OCI-LY7 (cell line): ENCODE measurements around the gene MYO1C. TPM values are rescaled to one million over a fixed set of nuclear protein-coding genes. Genes with fewer than 3 reads are reported as not detected.

ENCODE experiments used
- BruUV-seq: library from RNA; stranded (reverse); fragments of 400-500 nt; replicated peaks from 2 replicates; lab custom pipeline; 2021; lab: Mats Ljungman, UMichigan
- CTCF ChIA-PET: fragments of 300-600 bp; sonication (Branson Sonifier 250); formaldehyde crosslinking; loops from one replicate; lab custom pipeline; 2022; ENCODE audit warnings: antibody characterized with exemption; ENCODE audit not compliant: unreplicated experiment; lab: Charles Lee
- POLR2A ChIA-PET: fragments of 300-600 bp; sonication (Branson Sonifier 250); formaldehyde crosslinking; loops from one replicate; lab custom pipeline; 2022; ENCODE audit warnings: antibody characterized with exemption; lab: Charles Lee
- DNase-seq: peaks from one replicate; pipeline ENCODE4 v3.0.0-alpha.2; 2015; ENCODE audit warnings: low spot score
- H2AFZ ChIP-seq: fragments of 200-600 bp; sonication (generic), shearing (Covaris generic); 2 replicates; pipeline ENCODE4 v1.6.1; 2014; ENCODE audit warnings: mild to moderate bottlenecking, antibody characterized with exemption, low read length, moderate library complexity
- H3K27ac ChIP-seq: fragments of 200-600 bp; sonication (generic); 2 replicates; pipeline ENCODE4 v1.5.1; 2014; ENCODE audit warnings: mixed run types, low read depth, mild to moderate bottlenecking, moderate library complexity, low read length, inconsistent platforms; ENCODE audit not compliant: poor library complexity, severe bottlenecking
- H3K36me3 ChIP-seq: fragments of 200-600 bp; sonication (generic); 2 replicates; pipeline ENCODE4 v1.6.1; 2014; ENCODE audit warnings: mild to moderate bottlenecking, antibody characterized with exemption, low read length, moderate library complexity, mixed read lengths; ENCODE audit not compliant: insufficient read depth
- H3K4me1 ChIP-seq: fragments of 200-600 bp; sonication (generic); 2 replicates; pipeline ENCODE4 v1.5.1; 2014; ENCODE audit warnings: mild to moderate bottlenecking, low read length; ENCODE audit not compliant: insufficient read depth, poor library complexity, severe bottlenecking
- H3K4me2 ChIP-seq: fragments of 200-600 bp; sonication (generic); 2 replicates; pipeline ENCODE4 v1.6.1; 2014; ENCODE audit warnings: mild to moderate bottlenecking, low read length
- H3K4me3 ChIP-seq: fragments of 200-600 bp; sonication (generic); 2 replicates; pipeline ENCODE4 v1.5.1; 2014; ENCODE audit warnings: mild to moderate bottlenecking, low read depth, low read length; ENCODE audit not compliant: poor library complexity, severe bottlenecking
- H3K79me2 ChIP-seq: fragments of 200-600 bp; sonication (generic); 2 replicates; pipeline ENCODE4 v1.6.1; 2016; ENCODE audit warnings: low read depth, mild to moderate bottlenecking, low read length, moderate library complexity, mixed read lengths; ENCODE audit not compliant: insufficient read depth
- H3K9me2 ChIP-seq: fragments of 200-600 bp; sonication (generic); 2 replicates; pipeline ENCODE4 v1.6.1; 2016; ENCODE audit warnings: mild to moderate bottlenecking, low read length, mixed read lengths; ENCODE audit not compliant: insufficient read depth
- H3K9me3 ChIP-seq: fragments of 200-600 bp; sonication (generic); 2 replicates; pipeline ENCODE4 v1.6.1; 2014; ENCODE audit warnings: mild to moderate bottlenecking, mixed run types, low read length, mixed read lengths
- H4K20me1 ChIP-seq: fragments of 200-600 bp; sonication (generic); 2 replicates; pipeline ENCODE4 v1.6.1; 2014; ENCODE audit warnings: mild to moderate bottlenecking, antibody characterized with exemption, low read length, moderate library complexity, mixed read lengths; ENCODE audit not compliant: insufficient read depth
- EZH2phosphoT487 ChIP-seq: fragments of 200-600 bp; sonication (generic); IDR thresholded peaks from 2 replicates; pipeline ENCODE4 v1.6.1; 2018; ENCODE audit warnings: low read depth, borderline replicate concordance, mild to moderate bottlenecking, mixed run types, antibody characterized with exemption, low read length, moderate library complexity, mixed read lengths
- intact Hi-C: fragments of 100-400 bp; cut with micrococcal nuclease; formaldehyde crosslinking; loops from one replicate; pipeline ENCODE4 v1.10.0; 2022; ENCODE audit not compliant: unreplicated experiment
- total RNA-seq, 2 experiments: library from RNA; depleted of rRNA in 1 of 2; stranded (reverse); fragments of >200 nt in 1 of 2; shearing (Covaris generic) in 1 of 2; gene quantifications; 2 replicates each; pipeline ENCODE4 v1.2.3, GENCODE V29; 2014 to 2022
- TF ChIP-seq, protein P1 (sequence below): fragments of 200-600 bp; sonication (generic); conservative IDR thresholded peaks from 2 replicates; pipeline ENCODE4 v1.5.1; 2014; ENCODE audit warnings: mild to moderate bottlenecking, antibody characterized with exemption, low read length, moderate library complexity, mixed read lengths

Gene MYO1C
- total RNA-seq, 2 experiments from 2014 or later = 17.2 to 74.4 TPM

DNA sequence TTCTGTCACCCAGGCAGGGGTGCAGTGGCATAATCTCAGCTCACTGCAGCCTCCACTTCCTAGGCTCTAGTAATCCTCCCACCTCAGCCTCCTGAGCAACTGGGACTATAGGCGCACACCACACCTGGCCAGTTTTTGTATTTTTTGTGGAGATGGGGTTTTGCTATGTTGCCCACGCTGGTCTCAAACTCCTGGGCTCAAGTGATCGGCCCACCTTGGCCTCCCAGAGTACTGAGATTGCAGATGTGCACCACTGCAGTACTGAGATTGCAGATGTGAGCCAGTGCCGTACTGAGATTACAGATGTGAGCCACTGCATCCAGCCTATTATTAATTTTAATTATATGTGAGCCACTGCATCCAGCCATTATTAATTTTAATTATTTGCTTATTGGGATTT, 50.3 kb downstream of the MYO1C start:
- DNase-seq = no peak
- Histone ChIP-seq H3K36me3 (peaks cover 59% of the 10 kb centered on the region), H4K20me1 (no peaks in the 10 kb centered on the region), H3K9me3 (no peaks in the 10 kb centered on the region), H3K4me3 (no peak overlapping the region), H3K27ac (no peak overlapping the region), H3K4me2 (no peak overlapping the region), H2AFZ (no peak overlapping the region), H3K4me1 (no peaks in the 10 kb centered on the region), H3K79me2 (peaks cover 69% of the 10 kb centered on the region), H3K9me2 (no peaks in the 10 kb centered on the region)
- TF ChIP-seq, protein P1, sequence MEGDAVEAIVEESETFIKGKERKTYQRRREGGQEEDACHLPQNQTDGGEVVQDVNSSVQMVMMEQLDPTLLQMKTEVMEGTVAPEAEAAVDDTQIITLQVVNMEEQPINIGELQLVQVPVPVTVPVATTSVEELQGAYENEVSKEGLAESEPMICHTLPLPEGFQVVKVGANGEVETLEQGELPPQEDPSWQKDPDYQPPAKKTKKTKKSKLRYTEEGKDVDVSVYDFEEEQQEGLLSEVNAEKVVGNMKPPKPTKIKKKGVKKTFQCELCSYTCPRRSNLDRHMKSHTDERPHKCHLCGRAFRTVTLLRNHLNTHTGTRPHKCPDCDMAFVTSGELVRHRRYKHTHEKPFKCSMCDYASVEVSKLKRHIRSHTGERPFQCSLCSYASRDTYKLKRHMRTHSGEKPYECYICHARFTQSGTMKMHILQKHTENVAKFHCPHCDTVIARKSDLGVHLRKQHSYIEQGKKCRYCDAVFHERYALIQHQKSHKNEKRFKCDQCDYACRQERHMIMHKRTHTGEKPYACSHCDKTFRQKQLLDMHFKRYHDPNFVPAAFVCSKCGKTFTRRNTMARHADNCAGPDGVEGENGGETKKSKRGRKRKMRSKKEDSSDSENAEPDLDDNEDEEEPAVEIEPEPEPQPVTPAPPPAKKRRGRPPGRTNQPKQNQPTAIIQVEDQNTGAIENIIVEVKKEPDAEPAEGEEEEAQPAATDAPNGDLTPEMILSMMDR = no peak
- no peak for TF ChIP-seq EZH2phosphoT487
- BruUV-seq = no TSS peak
- POLR2A ChIA-PET = interaction anchor here (1.0 kb wide), 1 partner anchor 28 kb away, joined by 4 read pairs; no protein-coding TSS in a partner anchor
- CTCF ChIA-PET = no interaction called here
- intact Hi-C loops = no loop called here

DNA sequence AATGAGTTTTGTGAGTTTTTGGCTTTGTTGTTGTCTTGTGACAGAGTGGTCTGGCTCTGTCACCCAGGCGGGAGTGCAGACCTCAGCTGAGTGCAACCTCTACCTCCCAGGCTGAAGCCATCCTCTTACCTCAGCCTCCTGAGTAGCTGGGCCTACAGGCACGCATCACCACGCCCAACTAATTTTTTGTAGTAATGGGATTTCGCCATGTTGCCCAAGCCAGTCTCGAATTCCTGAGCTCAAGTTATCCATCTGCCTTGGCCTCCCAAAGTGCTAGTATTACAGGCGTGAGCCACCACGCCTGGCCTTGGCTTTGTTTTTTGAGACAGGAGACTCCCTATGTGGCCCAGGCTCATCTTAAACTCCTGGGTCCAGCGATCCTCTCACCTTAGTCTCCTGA, 51.6 kb downstream of the MYO1C start:
- DNase-seq = no peak
- intact Hi-C loops = no loop called here
- H3K4me2 ChIP-seq = no peak overlapping the region
- peaks cover 2% of the 10 kb centered on the region for H3K4me1 ChIP-seq
- H3K9me2 ChIP-seq = no peaks in the 10 kb centered on the region
- POLR2A ChIA-PET = interaction anchor here (1.0 kb wide), 1 partner anchor 27 kb away, joined by 4 read pairs; no protein-coding TSS in a partner anchor
- H2AFZ ChIP-seq = no peak overlapping the region
- BruUV-seq = no TSS peak
- H3K36me3 ChIP-seq = peaks cover 68% of the 10 kb centered on the region
- TF ChIP-seq, protein P1 = no peak
- no peak for TF ChIP-seq EZH2phosphoT487
- no peaks in the 10 kb centered on the region for H4K20me1 ChIP-seq
- no peaks in the 10 kb centered on the region for H3K9me3 ChIP-seq
- no peak overlapping the region for H3K4me3 ChIP-seq
- CTCF ChIA-PET = no interaction called here
- H3K27ac ChIP-seq = no peak overlapping the region
- peaks cover 70% of the 10 kb centered on the region for H3K79me2 ChIP-seq

DNA sequence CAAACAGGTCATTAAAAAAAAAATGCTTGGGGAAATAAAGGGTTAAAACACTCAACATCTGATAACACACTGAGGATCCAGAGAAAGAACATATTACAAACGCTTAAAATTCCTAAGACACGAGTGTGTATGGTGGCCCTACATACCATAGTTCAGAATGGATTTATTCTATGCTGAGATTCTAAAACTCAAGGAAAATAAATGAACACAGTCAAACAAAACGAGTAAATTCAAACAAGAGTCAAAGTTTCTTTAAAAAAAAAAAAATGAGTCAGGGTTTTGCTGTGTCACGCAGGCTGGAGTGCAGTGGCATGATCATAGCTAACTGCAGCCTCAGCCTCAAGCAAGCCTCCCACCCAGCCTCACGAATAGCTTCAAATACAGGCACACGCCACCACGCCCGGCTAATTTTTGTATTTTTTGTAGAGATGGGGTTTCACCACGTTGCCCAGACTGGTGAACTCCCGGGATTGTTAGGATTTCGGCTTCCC, 53.8 kb downstream of the MYO1C start:
- Histone ChIP-seq H3K9me2 (no peaks in the 10 kb centered on the region), H3K4me3 (no peak overlapping the region), H3K9me3 (no peaks in the 10 kb centered on the region), H3K27ac (no peak overlapping the region), H3K79me2 (peaks cover 68% of the 10 kb centered on the region; the same call in 1 of the 2 replicates), H3K36me3 (peaks cover 76% of the 10 kb centered on the region), H2AFZ (no peak overlapping the region), H3K4me2 (no peak overlapping the region), H3K4me1 (peaks cover 9% of the 10 kb centered on the region), H4K20me1 (no peaks in the 10 kb centered on the region)
- no peak for TF ChIP-seq EZH2phosphoT487
- TF ChIP-seq, protein P1 = no peak
- no peak for DNase-seq
- ChIA-PET CTCF (no interaction called here), POLR2A (interaction anchor here (0.7 kb wide), 1 partner anchor 25 kb away, joined by 3 read pairs; no protein-coding TSS in a partner anchor)
- BruUV-seq = no TSS peak
- intact Hi-C loops = no loop called here
